ENCODE data around the gene GTF2F2. TPM values are rescaled to one million over a fixed set of nuclear protein-coding genes. Genes with fewer than 3 reads are reported as not detected.

Gene GTF2F2
- polyA plus RNA-seq, 1 donor (not counting 4 experiments of a cell fraction or from before 2014, with no cell fraction given): 55.5 TPM

GRCh38 chr13:45254396-45254795 is 134.1 kb downstream of the GTF2F2 start:
- FAIRE-seq (peak; percentile 55), DNase-seq (ENCODE audit: low read depth, low spot score) (no peak)
- Histone ChIP-seq H3K9me3 (ENCODE audit: control insufficient read depth, low read depth, low read length) (no peaks in the 10 kb centered on the region), H3K9me1 (ENCODE audit: control insufficient read depth, extremely low read depth, insufficient read depth, low read length) (peaks cover 3% of the 10 kb centered on the region), H3K4me3 (ENCODE audit: control insufficient read depth in 2 of 3, extremely low read depth in 1 of 3, insufficient read depth in 2 of 3, low read depth in 1 of 3, low read length in 3 of 3) (no peak overlapping the region), H3K9ac (ENCODE audit: control insufficient read depth, extremely low read depth, insufficient read depth, low read length) (no peak overlapping the region), H3K27me3 (ENCODE audit: control insufficient read depth, extremely low read depth, insufficient read depth, low read length) (no peaks in the 10 kb centered on the region), H2AFZ (ENCODE audit: control insufficient read depth, low read length) (no peak overlapping the region), H3K4me1 (ENCODE audit: control insufficient read depth, extremely low read depth, insufficient read depth, low read length) (peaks cover 33% of the 10 kb centered on the region), H3K36me3 (ENCODE audit: control insufficient read depth in 2 of 2, extremely low read depth in 1 of 2, insufficient read depth in 2 of 2, low read length in 2 of 2) (peaks cover 0 to 2% of the 10 kb centered on the region in 2 experiments), H3K27ac (ENCODE audit: control insufficient read depth, insufficient read depth, low read length) (no peak overlapping the region), H3K4me2 (ENCODE audit: control insufficient read depth, extremely low read depth, insufficient read depth, low read depth, low read length) (no peak overlapping the region), H3K79me2 (ENCODE audit: control insufficient read depth, insufficient read depth, low read length) (peaks cover 14% of the 10 kb centered on the region), H4K20me1 (ENCODE audit: control insufficient read depth, extremely low read depth, insufficient read depth, low read length) (no peaks in the 10 kb centered on the region)
- dilution Hi-C loops (cut with MboI; ENCODE audit: extremely low pct_ligation_motif_present, low sequenced_read_pairs): no loop called here
- TF ChIP-seq CTCF (optimal IDR thresholded peaks at IDR 0.05 in 1 of 3, IDR thresholded peaks at IDR 0.05 in 1 of 3, conservative IDR thresholded peaks at IDR 0.05 in 1 of 3; ENCODE audit: extremely low read depth in 1 of 3, insufficient read depth in 2 of 3, low read length in 3 of 3) (no peak), EZH2 (IDR thresholded peaks at IDR 0.05; ENCODE audit: low read length) (no peak)

DNA sequence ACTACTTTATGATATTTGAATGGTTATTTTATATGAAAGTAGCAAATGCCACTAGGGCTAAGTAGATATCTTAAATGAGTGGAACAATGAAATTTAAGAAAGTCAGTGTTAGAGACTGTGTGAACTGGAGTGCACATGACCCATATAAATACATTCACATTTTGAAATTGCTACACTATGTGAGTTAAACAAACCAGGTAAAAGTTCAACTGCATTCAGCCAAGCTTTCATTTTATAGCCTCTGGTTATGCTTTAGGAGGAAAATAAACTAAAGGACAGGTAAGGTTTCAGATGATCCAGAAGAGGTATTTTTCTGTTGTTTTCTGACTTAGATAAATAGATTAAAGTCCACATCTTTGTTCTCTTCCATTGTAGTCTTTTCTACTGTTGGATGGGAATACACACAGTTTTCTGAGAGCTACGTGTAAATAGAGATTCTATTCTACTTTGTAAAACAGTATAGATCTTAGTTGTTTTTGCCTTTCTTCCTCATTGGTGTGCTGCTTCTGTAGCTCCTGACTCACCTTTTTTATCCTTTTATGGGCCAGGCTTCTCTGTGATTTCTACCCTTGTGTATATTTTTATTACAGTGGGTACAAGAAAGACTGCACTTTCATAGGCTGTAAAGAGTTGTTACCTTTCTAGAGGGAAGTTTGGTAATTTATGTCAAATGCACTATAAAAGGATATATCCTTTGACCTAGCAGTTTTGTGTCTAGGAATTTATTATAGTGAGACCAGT is 135.1 kb downstream of the GTF2F2 start:
- H3K27ac ChIP-seq (ENCODE audit: control insufficient read depth, insufficient read depth, low read length): peak overlapping the region; percentile 10
- H4K20me1 ChIP-seq (ENCODE audit: control insufficient read depth, extremely low read depth, insufficient read depth, low read length): no peaks in the 10 kb centered on the region
- H3K4me2 ChIP-seq (ENCODE audit: control insufficient read depth, extremely low read depth, insufficient read depth, low read depth, low read length): no peak overlapping the region
- DNase-seq (ENCODE audit: low read depth, low spot score) (no peak), FAIRE-seq (no peak)
- no peaks in the 10 kb centered on the region for H3K9me1 ChIP-seq (ENCODE audit: control insufficient read depth, extremely low read depth, insufficient read depth, low read length)
- no peak for TF ChIP-seq CTCF (optimal IDR thresholded peaks at IDR 0.05 in 1 of 3, IDR thresholded peaks at IDR 0.05 in 1 of 3, conservative IDR thresholded peaks at IDR 0.05 in 1 of 3; ENCODE audit: extremely low read depth in 1 of 3, insufficient read depth in 2 of 3, low read length in 3 of 3)
- no peak for TF ChIP-seq EZH2 (IDR thresholded peaks at IDR 0.05; ENCODE audit: low read length)
- H3K79me2 ChIP-seq (ENCODE audit: control insufficient read depth, insufficient read depth, low read length): peaks cover 6% of the 10 kb centered on the region
- dilution Hi-C loops (cut with MboI; ENCODE audit: extremely low pct_ligation_motif_present, low sequenced_read_pairs): no loop called here
- no peak overlapping the region for H3K9ac ChIP-seq (ENCODE audit: control insufficient read depth, extremely low read depth, insufficient read depth, low read length)
- no peaks in the 10 kb centered on the region for H3K27me3 ChIP-seq (ENCODE audit: control insufficient read depth, extremely low read depth, insufficient read depth, low read length)
- H3K4me1 ChIP-seq (ENCODE audit: control insufficient read depth, extremely low read depth, insufficient read depth, low read length): peaks cover 33% of the 10 kb centered on the region
- H3K4me3 ChIP-seq (ENCODE audit: control insufficient read depth in 2 of 3, extremely low read depth in 1 of 3, insufficient read depth in 2 of 3, low read depth in 1 of 3, low read length in 3 of 3): no peak overlapping the region
- H3K9me3 ChIP-seq (ENCODE audit: control insufficient read depth, low read depth, low read length): no peaks in the 10 kb centered on the region
- no peak overlapping the region for H2AFZ ChIP-seq (ENCODE audit: control insufficient read depth, low read length)
- H3K36me3 ChIP-seq (ENCODE audit: control insufficient read depth in 2 of 2, extremely low read depth in 1 of 2, insufficient read depth in 2 of 2, low read length in 2 of 2): peaks cover 0 to 2% of the 10 kb centered on the region in 2 experiments
